GM19452 (cell line): ENCODE results near the gene EDN3.
"Not testable (repeated sequence)": the region's sequence is repeated elsewhere in the genome, so short reads cannot be mapped to it uniquely, and the experiment has no call there.

Experiments used
- ATAC-seq: cut with Tn5 transposase; IDR thresholded peaks from one replicate; pipeline ENCODE4 v1.9.1; 2021; ENCODE audit not compliant: unreplicated experiment

Gene EDN3

DNA sequence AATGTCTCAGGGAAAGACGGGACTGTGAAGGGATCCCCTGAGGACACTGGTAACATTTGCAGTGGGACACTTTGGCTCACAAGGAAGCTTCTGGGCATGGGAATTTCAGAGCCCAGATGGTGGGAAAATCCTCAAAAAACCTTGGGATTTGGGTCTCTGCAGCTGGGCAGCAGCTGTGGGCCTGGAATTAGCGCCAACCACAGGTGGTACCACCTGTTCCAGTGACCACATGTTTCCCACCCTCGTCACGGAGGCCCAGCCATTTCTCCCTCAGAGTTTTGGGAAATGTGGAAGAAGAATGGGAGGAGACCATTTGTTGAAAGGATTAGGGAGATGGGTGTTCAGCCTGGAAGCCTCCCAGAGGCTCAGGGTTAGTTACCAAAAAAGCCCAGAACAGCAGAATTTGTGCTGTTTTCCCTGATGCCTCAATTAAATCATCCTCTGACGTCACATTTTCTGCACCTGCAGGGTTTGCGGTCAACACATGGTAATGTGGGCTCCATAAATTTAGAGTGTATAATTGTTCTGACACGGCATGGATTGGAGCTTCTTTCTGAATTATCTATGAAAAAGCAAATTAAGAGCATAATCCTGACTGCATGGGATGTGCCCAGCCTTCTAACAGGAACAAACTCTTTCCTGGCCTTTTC lies 34.4 kb downstream of the EDN3 start:
- no peak for ATAC-seq

DNA sequence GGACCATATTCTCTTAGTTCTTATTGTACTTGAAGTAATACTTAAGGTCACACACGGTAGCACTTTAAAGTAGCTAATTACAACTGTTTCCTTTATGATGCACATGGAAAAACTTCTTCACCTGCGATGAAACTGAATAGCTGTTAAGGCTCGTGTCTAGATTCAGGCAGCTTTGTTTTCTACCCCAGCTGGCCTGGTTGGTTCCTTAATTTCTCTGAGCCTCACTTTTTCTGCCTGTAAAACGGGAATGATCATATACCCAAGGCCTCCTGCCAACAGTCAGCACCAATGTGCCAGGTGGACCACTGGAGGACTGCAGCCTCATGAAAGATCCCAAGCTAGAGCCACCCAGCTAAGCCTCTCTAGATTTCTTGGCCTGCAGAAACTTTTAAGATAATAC lies 35.0 kb downstream of the EDN3 start:
- no peak for ATAC-seq

DNA sequence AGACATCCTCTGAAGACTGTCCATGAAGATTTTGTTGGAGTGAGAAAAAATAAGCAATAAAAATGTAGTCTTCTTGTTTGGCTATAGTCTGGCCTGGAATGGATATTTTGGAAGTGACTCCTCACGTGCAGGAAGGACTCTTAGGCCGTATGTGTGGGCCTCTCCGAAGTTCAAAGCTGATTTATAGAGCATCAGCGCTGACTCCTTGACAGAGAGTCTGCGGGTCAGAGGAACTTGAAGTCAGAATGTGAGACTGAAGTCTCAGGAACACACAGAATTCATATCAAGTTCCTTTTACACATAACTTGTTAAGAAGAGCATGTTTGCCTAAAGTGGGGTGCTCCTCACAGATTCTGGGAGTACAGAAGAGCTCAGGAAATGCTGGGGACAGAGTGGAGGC lies 36.1 kb downstream of the EDN3 start:
- ATAC-seq, result no peak

DNA sequence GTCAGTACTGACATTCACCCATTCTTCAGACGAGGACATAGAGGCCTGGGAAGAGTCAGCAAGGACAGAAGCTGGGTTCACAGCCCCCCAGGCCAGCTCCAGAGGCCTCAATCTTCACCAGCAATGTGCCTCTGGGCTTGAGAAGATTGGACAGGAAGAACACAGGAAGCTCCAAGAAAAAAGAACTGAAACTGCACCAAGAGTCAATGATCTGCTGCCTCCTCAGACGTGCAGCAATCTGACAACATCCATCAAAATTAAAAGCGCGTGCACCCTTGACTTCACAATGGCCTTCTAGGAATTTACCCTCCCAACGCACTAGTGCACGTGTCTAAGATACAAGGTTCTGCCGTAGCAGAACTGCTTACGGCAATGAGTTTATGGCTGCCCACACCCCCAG lies 38.0 kb downstream of the EDN3 start:
- not testable (repeated sequence) for ATAC-seq

DNA sequence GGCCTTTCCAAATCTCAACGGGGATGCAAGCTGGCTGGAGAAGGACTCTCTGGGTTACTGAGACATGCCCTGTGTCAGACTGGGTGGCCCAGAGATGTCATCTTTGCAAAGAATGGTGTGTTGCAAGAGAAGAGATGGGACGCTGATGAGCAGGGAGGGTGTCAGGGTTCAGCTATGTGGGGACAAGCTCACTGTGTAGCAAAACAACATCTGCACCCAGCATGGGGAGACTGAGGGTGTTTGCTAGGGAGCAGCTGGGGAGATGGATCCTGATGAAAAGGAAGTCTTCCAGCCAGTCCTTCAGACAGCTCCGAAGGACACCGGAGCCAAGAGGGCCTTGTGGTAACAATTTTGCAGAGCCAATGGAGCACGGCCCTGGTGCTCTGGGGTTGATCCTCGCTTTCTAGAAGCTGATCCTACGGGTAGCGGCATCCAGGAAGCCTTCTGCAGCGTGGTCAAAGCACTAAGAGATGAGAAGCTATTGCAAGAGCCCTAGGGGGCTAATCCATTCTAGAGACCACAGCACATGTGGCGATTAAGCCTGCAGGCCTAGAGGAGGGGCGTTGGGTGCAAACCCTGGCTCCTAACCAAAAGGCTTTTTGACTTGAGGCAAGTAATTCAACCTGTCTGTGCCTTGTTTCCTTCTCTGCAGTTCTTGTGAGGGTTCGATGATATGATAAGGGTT lies 39.9 kb downstream of the EDN3 start:
- ATAC-seq, result no peak

DNA sequence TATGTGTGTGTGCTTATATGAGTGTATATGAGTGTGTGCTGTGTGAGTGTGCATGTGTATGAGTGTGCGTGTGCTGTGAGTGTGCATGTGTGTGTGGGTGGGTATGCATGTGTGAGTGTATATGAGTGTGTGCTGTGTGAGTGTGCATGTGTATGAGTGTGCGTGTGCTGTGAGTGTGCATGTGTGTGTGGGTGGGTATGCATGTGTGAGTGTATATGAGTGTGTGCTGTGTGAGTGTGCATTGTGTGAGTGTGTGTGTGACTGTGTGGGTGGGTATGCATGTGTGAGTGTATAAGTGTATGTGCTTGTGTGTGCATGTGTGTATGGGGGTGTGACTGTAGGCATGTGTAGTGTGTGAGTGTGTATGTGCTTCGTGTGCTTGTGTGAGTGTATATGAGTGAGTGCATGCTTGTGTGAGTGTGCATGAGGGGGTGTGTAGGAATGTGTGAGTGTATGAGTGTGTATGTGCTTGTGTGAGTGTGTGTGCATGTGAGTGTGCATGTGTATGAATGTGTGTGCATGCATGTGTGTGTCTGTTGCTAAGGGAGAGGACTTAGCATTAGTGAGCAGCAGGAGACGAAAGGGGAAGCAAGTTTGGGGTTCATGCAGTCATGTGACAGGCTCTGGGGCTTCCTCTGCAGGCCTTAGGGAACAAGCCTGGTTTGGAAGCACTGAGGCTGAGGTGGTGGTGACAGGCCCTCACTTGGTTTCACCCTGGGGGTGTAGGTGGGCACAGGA lies 41.0 kb downstream of the EDN3 start:
- not testable (repeated sequence) for ATAC-seq

DNA sequence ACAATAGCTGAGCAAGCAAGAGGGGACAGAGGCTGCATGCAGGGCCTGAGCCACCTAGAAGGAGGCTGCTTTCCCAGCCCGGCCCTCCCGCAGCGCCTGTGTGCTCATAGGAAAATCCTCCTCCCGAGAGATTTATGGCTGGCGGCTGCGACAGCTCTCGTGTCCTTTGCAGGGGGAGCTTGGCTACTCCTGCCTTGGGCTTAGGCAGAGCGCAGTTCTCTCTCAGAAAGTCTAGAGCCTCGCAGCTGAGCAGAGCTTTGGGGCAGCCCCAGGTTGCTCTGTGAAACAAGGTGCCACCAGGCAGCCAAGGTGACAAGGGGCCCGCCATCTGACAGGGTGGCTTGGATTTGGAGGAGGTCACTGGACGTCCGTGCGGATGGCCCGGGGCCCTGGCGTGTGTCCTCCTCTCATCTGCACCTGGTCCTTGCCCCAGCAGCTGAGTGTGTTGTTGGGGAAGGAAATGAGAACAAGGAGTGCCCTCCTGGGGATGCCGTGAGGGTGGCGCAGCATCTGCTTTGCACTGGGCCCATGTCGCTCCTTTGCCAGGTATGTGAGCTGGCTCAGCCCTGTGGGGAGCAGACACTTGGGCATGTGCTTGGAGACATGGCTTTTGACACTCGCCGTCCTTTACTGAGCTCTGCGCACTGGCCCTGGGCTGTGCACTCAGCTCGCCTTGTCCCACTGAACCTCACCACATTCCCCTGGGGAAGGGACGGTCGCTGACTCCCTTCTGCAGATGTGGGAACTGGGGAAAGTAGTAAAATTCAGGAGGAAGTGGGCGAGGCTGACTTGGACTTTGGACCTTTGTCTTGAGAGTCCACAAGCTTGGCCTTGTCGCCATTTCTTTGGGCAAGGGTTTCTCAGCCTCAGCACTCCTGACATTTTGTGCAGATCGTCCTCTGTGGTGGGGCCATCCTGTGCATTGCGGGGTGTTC lies 41.9 kb downstream of the EDN3 start:
- no peak for ATAC-seq

DNA sequence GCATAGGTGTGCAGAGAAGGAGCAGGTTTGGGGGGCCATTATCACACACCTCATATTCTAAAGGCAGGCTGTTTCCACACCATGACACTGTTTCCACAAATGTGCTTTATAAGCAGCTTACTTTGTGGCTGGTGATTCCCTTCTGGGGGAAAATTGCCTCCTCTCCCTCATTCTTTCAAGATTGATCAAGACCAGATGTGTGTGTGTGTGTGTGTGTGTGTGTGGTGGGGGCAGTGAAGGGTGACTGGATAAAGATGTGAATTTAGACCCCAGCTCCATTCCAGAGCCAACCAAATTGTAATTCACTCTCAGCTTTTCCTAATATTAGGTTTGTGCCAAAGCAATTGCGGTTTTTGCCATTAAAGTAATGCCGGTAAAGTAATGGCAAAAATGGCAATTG lies 45.6 kb downstream of the EDN3 start:
- ATAC-seq, result no peak

DNA sequence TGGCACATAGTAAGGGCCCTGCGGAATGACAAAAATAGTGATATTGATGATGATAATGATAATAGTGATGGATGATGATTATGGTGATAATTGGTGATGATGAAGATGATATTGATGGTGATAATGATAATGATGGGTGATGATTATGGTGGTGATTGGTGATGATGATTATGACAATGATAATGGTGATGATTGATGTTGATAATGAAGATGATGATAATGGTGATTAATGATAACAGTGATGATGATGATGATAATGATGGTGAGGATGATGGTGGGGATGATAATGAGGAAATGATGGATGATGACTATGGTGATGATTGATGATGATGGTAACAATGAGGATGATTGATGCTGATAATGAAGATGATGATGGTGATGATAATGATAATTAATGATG lies 48.9 kb downstream of the EDN3 start:
- no peak for ATAC-seq

DNA sequence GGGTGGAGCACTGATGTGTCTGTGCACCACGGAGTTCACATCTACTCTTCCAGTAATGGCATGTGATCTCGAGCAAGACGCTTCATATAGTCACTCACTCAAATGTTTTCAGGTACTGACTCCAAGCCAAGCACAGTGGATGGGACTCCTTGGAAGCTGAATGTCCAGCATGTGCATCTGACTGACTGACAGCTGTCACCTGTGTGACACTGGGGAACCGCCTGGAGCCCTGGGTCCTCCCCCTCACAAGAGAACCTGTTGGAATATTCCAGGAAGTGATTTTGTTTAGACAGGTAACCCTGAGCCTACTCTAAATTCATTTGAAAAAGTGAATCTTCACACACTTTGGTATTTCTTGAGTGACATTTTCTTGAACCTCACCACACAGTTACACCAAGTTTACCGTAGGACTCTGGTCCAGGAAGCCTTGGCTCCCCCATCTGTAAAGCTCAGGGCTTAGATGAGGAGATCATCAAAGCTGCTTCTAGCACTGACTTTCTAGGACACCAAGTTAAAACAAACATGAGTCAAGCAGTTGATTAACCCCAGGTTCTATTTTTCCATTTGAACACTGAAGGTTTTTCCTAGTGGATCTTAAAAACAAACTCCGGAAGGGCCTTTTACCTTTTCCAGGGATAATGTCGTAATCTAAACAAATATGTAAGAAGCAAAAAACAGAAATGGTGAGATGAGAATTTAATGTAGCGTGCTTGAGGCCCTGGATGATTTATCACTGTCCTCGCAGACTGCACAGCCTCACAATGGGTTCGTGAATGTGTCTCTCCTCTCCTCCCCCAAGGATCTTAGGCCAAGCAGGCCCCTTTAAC lies 50.1 kb downstream of the EDN3 start:
- ATAC-seq, result no peak

DNA sequence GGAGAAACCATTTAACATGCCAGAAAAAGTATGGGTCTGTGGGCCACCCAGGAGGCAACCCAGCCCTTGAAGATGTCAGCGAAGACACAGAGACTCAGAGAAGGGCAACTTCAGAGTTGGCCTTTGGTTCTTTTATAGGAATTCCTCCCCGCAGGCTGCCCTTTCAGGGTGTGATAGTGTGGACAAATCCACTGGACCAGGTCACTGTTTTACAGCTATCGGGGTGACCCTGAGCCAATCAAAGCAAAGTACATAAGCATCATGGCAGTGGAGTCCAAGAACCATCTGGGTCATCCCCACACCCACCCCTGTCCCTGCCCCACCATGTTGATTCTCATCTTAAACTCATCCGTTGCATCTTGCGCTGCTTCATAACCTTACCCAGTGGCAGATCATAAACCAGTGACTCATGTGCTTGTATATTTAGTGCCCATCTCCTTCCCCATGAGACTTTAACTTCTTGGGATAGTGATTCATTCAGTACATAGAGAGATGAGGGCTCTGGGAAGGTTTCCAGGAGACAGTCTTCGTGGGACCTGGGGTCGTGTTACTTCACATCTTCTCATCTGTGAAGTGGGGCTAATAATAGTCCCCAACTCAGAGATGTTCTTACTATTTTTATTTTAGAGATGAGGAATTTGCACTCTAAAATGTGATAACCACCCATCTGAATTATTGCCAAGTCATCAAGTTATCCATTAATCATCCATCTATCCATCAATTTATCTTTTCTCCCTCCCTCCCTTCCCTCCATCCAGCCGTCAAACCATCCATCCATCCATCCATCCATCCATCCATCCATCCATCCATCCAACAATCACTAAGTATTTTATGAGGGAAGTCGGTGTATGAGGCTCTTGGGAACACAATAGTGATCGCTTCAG lies 51.0 kb downstream of the EDN3 start:
- no peak for ATAC-seq

DNA sequence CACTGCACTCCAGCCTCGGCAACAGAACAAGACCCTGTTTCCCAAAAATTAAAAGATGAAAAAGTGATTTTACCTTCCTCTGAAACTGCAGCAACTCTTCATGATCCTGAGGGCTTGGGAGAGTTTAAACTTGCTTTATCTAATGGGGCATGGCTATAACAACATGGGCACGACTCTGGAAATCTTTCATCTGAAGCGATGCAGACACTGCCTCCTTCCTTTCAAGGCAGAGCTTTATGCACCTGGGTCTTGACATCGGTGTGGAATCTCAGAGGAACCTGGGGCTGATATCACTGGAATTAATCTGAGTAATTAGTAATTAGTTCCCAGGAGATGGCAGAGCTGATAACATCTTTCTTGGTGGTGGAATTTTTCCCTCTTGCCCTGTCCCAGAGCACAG lies 52.1 kb downstream of the EDN3 start:
- ATAC-seq, result no peak

DNA sequence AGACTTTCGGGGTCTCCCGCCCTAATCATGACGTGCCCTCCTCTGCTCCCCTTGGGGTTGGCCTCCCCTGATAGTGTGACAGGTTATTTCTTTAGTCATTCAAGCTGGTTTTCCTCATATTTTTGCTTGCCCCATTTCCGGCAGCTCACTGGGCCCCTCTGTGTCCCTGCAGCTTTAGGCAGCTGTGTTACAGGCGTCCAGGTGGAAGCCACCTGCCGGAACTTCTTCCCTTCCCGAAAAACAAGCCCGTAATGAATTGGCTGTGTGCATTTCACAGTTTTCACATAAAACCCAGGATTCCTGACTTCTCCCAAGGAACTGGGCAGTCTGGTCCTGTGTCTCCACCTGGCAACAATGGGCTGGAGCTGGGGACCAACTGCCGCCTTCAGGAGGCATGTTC lies 52.6 kb downstream of the EDN3 start:
- ATAC-seq, result no peak

DNA sequence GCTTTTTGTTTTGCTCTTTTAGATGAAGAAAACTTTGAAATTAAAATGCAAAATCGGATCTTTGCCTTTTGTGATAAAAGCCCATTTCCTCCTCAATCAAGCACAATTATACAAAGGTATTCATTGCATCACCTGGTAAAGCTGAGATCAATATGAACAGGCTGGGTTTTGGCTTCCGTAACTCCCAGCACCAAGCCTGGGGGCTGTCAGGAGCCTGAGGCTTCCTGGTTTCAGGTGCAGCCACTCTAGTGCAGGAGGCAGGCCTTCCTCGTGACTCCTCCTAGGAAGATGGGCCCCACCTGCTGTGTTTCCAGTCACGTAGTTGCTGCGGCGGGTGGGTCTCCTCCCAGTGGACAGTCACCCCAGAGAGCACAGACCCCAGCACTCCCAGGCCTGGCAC lies 54.0 kb downstream of the EDN3 start:
- no peak for ATAC-seq

DNA sequence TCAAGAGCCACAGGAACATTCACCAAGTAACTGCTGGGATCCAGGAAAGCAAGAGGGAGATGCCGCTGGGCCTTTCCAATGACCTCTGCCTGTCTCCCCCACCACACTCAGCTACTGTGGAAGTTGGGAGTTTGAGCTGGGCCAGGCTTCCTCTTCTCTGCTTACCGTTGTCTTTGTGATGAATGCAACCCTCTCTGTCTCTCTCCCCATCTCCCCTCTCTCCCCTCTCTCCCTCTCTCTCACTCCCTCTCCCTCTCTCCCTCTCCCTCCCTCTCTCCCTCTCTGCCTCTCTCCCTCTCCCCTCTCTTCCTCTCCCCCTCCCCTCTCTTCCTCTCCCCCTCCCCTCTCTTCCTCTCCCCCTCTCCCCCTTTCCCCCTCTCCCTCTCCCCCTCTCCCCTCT lies 54.8 kb downstream of the EDN3 start:
- ATAC-seq, result no peak

DNA sequence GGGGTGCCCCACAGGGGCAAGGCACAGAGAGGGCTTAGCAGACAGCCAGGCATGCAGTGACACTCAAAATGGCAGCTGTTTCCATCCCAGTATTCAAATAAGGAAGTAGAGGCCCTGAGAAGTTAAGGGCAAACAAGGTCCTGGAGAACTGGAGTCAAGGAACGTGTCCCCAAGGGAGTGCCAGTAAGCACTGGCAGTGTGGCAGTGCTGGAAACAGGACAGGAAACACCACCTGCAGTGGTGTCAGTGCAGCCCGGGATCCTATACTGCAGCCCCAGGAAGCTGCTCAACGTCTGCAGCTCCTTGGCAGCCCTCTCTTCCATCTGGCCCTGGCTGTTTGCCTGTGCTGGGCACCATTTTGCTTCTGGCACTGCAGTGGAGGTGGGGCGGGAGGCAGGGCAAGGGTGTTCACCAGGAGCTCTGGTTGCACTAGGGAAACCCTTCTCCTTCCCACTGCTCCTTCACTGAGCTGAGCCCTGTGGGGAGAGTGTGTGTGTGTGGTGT lies 56.3 kb downstream of the EDN3 start:
- no peak for ATAC-seq

DNA sequence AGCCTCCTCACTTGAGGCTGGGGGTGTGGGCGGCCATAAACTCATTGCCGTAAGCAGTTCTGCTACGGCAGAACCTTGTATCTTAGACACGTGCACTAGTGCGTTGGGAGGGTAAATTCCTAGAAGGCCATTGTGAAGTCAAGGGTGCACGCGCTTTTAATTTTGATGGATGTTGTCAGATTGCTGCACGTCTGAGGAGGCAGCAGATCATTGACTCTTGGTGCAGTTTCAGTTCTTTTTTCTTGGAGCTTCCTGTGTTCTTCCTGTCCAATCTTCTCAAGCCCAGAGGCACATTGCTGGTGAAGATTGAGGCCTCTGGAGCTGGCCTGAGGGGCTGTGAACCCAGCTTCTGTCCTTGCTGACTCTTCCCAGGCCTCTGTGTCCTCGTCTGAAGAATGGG lies 58.4 kb downstream of the EDN3 start:
- ATAC-seq, result not testable (repeated sequence)

DNA sequence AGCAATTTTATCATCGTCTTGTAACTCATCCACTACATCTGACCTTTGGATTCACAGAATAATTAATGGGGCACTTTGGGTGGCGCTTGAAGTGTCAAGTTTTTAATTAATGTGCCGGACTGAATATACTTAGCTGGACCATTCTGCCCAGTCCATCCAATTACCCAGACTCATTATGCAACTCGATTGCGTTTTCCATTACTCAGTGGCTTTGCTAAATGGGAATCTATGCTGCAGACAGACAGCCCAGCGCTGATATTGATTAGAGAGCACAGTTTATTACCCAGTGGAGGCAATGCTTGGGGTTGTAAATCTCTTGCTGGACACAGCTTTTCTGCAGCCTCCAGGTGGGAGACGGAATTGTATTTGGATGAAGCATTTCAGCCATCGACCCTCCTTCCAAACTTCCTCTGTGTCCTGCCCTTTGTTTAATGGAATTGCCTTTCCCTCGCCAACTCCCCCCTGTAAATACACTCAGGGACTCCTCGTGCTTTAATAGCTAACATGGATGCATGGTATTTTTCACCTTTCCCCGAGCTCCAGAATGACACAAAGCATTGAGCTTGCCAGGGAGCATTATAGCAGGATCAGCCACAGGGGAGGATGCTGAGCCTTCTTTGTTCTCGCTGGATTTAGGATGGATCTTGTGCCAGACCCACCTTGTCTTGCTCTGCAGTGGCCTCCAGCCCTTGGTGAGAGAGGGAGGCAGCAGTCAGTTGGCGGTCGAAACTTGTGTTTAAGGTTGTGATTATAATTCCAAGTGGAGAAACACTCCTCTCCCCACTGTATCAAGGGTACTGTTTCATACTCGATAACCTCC lies 59.7 kb downstream of the EDN3 start:
- ATAC-seq, result no peak
